Inflammatory macrophage treated with lipopolysaccharide for 4 hours (primary cell): Measurements from ENCODE around the gene DYNLT2B.
"Not testable (repeated sequence)": the region's sequence is repeated elsewhere in the genome, so short reads cannot be mapped to it uniquely, and the experiment has no call there.

Source experiments
- DNase-seq: peaks from one replicate; pipeline ENCODE4 v3.0.0-alpha.2; 2020

DYNLT2B gene

GRCh38 chr3:196268284-196269163, 49.5 kb downstream of the DYNLT2B start:
- DNase-seq: peak; percentile 75

GRCh38 chr3:196263819-196264218, 54.2 kb downstream of the DYNLT2B start:
- DNase-seq: no peak

GRCh38 chr3:196260784-196261183, 57.3 kb downstream of the DYNLT2B start:
- DNase-seq: no peak

- no peak for DNase-seq
Observed at GRCh38 chr3:196255776-196256175, 62.3 kb downstream of the DYNLT2B start.

GRCh38 chr3:196254376-196255283, 63.4 kb downstream of the DYNLT2B start:
- DNase-seq: no peak

GRCh38 chr3:196251918-196252317, 66.1 kb downstream of the DYNLT2B start:
- DNase-seq: no peak

- DNase-seq: peak; percentile 68
Observed at GRCh38 chr3:196246612-196247308, 71.3 kb downstream of the DYNLT2B start.

GRCh38 chr3:196244166-196244565, 73.9 kb downstream of the DYNLT2B start:
- DNase-seq: not testable (repeated sequence)

- no peak for DNase-seq
Observed at GRCh38 chr3:196241704-196242103, 76.3 kb downstream of the DYNLT2B start.
